Measurements from ENCODE around the gene EZH2. TPM values are rescaled to one million over a fixed set of nuclear protein-coding genes. Genes with fewer than 3 reads are reported as not detected.

Gene EZH2
- total RNA-seq, 4 donors from 2014 or later: 0.62 to 1.5 (median 0.65) TPM

DNA sequence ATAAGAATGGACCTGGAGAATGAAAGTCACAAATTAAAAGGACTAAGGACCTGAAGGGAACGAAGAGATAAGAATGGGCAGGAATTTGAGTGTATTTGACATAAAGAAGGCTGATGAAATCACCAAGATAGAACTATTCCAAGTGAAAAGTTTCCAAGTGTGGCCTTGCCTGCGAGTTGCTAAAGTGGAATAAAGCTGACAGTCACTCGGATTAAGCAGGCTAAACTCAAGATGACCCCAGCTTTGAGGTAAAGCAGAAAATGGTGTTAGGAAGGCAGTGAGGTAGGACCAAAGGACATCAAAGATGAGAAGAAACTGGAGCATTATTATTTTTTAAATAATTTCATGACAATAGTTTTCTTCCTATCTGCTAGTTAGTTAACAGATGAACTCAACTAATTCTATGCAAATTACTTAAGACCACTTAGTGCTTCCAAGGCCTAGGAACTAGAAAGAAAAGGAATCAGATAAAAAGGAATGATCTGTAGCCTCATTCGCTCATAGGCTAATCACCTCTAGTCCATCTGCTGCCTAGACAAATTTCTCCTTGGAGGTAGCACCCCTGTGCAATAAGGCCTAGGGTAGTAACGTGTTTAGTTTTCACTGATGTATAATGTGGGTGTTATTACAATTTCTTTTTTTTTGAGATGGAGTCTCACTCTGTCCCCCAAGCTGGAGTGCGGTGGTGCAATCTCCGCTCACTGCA lies 34.5 kb downstream of the EZH2 start:
- 54 to 58% methylated on average over 5 to 6 of the region's 7 CpGs for WGBS, 2 donors (ENCODE audit: low coverage in 1 of 2)
- no peak overlapping the region for H3K27ac ChIP-seq

GRCh38 chr7:148847815-148848734 lies 36.0 kb downstream of the EZH2 start:
- Histone ChIP-seq H3K9me3 (no peaks in the 10 kb centered on the region), H3K4me3 (no peak overlapping the region), H3K27me3 (no peaks in the 10 kb centered on the region), H3K4me1 (no peaks in the 10 kb centered on the region), H3K36me3 (no peaks in the 10 kb centered on the region), H3K27ac (no peak overlapping the region)
- ATAC-seq: no peak
- WGBS, 2 donors (ENCODE audit: low coverage in 1 of 2): 74 to 75% methylated on average over 8 to 9 of the region's 9 CpGs
- TF ChIP-seq POLR2AphosphoS5 (IDR thresholded peaks at IDR 0.05) (no peak), EP300 (IDR thresholded peaks at IDR 0.05) (no peak)
- TF ChIP-seq, protein P1, sequence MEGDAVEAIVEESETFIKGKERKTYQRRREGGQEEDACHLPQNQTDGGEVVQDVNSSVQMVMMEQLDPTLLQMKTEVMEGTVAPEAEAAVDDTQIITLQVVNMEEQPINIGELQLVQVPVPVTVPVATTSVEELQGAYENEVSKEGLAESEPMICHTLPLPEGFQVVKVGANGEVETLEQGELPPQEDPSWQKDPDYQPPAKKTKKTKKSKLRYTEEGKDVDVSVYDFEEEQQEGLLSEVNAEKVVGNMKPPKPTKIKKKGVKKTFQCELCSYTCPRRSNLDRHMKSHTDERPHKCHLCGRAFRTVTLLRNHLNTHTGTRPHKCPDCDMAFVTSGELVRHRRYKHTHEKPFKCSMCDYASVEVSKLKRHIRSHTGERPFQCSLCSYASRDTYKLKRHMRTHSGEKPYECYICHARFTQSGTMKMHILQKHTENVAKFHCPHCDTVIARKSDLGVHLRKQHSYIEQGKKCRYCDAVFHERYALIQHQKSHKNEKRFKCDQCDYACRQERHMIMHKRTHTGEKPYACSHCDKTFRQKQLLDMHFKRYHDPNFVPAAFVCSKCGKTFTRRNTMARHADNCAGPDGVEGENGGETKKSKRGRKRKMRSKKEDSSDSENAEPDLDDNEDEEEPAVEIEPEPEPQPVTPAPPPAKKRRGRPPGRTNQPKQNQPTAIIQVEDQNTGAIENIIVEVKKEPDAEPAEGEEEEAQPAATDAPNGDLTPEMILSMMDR (IDR thresholded peaks at IDR 0.05): no peak

More for the DNA sequence above, 34.5 kb downstream of the EZH2 start:
- no peak overlapping the region for H3K4me3 ChIP-seq
- no peaks in the 10 kb centered on the region for H3K9me3 ChIP-seq
- no peaks in the 10 kb centered on the region for H3K36me3 ChIP-seq
- no peak for ATAC-seq
- no peaks in the 10 kb centered on the region for H3K27me3 ChIP-seq
- TF ChIP-seq EP300 (IDR thresholded peaks at IDR 0.05): no peak
- TF ChIP-seq POLR2A (IDR thresholded peaks at IDR 0.05): no peak
- TF ChIP-seq POLR2AphosphoS5 (IDR thresholded peaks at IDR 0.05): no peak
- TF ChIP-seq, protein P1 (IDR thresholded peaks at IDR 0.05): no peak
- no peaks in the 10 kb centered on the region for H3K4me1 ChIP-seq

DNA sequence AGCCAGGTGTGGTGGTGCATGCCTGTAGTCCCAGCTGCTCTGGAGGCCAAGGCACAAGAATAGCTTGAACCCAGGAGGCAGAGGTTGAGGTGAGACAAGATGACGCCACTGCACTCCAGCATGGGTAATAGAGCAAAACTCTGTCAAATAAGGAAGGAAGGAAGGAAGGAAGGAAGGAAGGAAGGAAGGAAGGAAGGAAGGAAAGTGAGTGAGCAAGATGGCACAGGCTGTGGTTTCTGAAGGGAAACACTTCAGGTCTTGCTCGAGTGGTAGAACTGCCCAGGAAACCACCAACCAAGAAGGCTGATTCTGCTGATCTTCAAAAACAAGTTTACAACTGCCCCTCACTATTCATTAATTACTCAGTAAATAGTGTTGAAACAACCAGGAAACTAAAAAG lies 45.2 kb downstream of the EZH2 start:
- Histone ChIP-seq H3K9me3 (no peaks in the 10 kb centered on the region), H3K36me3 (no peaks in the 10 kb centered on the region), H3K4me1 (no peaks in the 10 kb centered on the region), H3K4me3 (no peak overlapping the region), H3K27me3 (no peaks in the 10 kb centered on the region), H3K27ac (no peak overlapping the region)
- TF ChIP-seq, protein P1 (IDR thresholded peaks at IDR 0.05): no peak
- TF ChIP-seq POLR2AphosphoS5 (IDR thresholded peaks at IDR 0.05): no peak
- 67% methylated on average over 1 of the region's 2 CpGs; no CpG with 5 or more reads in 1 of the 2 donors for WGBS, 2 donors (ENCODE audit: low coverage in 1 of 2)
- ATAC-seq: no peak

DNA sequence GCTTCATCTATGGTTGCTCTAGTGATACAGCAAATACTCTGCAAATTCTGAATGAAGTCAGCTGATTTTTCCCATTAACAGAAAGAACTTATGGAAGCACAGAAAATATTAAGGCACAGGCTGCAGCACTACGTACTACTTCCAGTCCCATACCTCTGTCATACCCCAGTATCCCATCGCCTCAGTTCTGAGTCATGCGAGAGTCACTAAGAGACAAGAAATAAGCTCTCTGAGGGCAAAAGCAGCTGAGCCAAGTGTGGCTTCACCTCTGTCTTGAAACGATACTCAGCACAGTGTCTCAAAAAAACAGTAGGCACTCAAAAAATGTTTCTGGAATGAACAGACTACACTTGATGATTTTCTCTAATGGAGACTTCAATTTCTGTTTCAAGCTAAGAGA lies 48.2 kb downstream of the EZH2 start:
- no peaks in the 10 kb centered on the region for H3K4me1 ChIP-seq
- no peaks in the 10 kb centered on the region for H3K27me3 ChIP-seq
- WGBS, 2 donors (ENCODE audit: low coverage in 1 of 2): 100% methylated on average over 2 to 4 of the region's 4 CpGs
- no peak overlapping the region for H3K4me3 ChIP-seq
- H3K9me3 ChIP-seq: no peaks in the 10 kb centered on the region
- H3K27ac ChIP-seq: no peak overlapping the region
- ATAC-seq: no peak
- H3K36me3 ChIP-seq: no peaks in the 10 kb centered on the region
- TF ChIP-seq, protein P1 (IDR thresholded peaks at IDR 0.05): no peak
- TF ChIP-seq POLR2A (IDR thresholded peaks at IDR 0.05): no peak
- TF ChIP-seq EP300 (IDR thresholded peaks at IDR 0.05): no peak
- no peak for TF ChIP-seq POLR2AphosphoS5 (IDR thresholded peaks at IDR 0.05)
